ENCODE data around the gene PPP1R37.
"Not testable (repeated sequence)": the region's sequence is repeated elsewhere in the genome, so short reads cannot be mapped to it uniquely, and the experiment has no call there.

The PPP1R37 gene

GRCh38 chr19:45097450-45097775 lies 4.4 kb downstream of the PPP1R37 start:
- no peak for DNase-seq

GRCh38 chr19:45097776-45098520 lies 5.0 kb downstream of the PPP1R37 start:
- peak; percentile 71 to 94 for DNase-seq

- DNase-seq = no peak
Measured at GRCh38 chr19:45098521-45099466, 5.8 kb downstream of the PPP1R37 start.

DNA sequence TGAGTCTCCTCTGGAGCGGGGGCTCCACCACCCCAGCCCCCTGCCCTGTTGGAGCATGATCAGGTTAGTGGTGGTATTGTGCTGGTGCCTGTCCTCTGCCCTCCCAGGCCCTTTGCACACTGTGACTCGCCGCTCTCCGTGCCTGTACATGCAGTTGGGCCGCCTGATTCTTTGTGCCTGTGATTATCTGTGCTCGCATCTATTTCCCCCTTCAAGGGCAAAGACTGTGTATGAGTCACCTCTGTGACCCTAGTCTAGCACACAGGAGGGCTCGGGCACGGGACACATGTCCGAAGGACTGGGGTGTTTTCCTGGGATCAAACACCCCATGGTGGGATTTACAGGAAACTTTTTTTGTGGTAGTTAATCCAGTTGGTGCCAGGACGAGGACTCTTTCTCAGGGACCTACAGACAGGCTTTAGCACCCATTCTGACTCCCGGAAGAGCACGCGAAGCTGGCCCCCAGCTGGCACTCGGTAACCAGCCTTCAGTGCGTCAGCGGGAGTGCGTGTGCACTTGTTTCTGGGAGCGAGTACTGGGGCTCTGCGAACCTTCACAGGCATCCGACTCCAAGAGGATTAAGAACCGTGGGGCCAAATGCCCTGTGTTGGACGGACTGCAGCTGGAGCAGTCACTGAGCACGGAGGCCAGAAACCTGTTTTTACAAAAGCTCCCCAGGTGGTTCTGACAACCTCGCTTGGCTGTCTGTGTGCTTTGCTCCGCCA lies 6.7 kb downstream of the PPP1R37 start:
- no peak for DNase-seq

- DNase-seq = no peak
Measured at GRCh38 chr19:45100201-45100600, 7.2 kb downstream of the PPP1R37 start.

GRCh38 chr19:45100846-45101252 lies 7.9 kb downstream of the PPP1R37 start:
- no peak for DNase-seq

DNA sequence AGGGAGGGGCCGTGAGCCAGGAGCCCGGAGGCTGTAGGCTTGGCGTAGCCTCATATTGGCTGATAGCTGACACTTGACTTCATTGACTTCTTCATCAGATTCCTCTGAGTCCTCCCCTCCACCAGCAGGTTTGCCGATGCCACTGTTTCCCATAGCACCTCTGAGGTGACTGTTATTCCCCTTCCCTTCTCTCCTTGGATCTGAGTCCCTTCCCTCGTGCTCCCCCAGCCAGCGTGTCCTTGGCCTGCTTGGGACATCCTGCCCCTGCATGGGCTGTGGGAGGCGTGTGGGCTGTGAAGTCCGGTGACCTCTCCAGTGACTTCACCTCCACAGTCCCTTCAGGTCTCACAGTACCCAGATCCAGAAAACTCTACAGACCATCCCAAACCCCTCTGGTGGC lies 8.8 kb downstream of the PPP1R37 start:
- peak in 1 of 2 donors; percentile 23 for DNase-seq

- DNase-seq = no peak
Measured at GRCh38 chr19:45102481-45102880, 9.5 kb downstream of the PPP1R37 start.

GRCh38 chr19:45103156-45103507 lies 10.2 kb downstream of the PPP1R37 start:
- peak in 1 of 2 donors; percentile 27 for DNase-seq

GRCh38 chr19:45103508-45104319 lies 10.7 kb downstream of the PPP1R37 start:
- no peak for DNase-seq

DNA sequence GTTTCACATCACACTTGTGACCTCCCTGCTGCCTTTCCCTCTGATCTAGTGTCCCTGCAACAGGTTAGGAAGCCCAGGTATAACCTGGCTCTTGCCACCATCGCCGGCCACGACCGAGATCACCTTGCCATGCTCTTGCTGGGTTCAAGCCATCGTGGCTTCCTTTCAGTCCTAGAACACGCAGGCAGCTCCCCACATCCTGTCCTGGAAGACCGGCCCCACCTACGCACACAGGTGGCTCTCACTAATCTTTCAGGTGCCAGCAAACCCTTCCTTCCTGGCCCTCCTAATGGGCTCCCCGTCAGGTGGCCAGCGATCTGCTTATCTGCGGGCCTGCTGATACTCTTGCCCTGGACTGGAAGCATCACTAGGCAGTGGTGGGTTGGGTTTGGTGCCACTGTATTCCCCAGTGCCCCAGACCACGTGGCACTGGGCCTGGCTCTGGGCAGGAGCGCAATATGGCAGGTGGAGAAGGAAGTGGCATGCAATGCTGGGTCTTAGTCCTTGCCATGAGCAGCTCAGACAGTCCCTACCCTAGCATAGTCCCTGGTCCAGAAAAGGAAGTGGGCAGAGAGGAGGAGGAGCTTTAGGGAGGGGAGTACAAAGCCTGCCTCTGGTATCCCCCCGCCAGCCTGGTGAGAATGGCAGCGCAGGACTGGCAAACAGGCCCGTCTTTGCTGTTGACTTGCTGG lies 11.8 kb downstream of the PPP1R37 start:
- no peak for DNase-seq

GRCh38 chr19:45106363-45106762 lies 13.4 kb downstream of the PPP1R37 start:
- DNase-seq = not testable (repeated sequence)

DNA sequence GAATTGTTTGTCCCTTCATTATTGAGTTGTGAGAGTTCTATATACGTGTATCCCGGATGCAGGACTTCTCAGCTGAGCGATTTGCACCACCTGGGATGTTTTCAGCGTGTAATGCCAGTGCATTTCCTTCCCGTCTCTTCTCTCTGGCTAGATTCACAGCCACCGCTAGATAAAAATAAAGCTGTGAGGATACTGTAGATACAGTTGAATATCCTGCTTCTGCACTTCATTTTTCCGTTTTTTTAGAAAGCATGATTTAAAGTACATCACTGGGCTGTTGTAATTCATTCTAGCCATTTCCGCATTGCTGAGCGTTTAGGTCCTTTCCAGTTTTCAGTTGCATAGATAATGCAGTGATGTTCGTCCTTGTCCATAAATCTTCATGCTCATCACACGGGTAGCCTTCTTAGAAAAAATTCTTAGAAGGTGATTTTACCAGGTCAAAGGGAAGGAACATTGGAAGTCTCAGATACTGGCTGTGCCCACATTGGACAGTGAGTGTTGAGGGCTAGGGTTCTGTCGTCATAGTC lies 14.7 kb downstream of the PPP1R37 start:
- DNase-seq = no peak

GRCh38 chr19:45110851-45111266 lies 17.9 kb downstream of the PPP1R37 start:
- peak; percentile 21 to 66 for DNase-seq

- DNase-seq = no peak
Measured at GRCh38 chr19:45112111-45112827, 19.3 kb downstream of the PPP1R37 start.

DNA sequence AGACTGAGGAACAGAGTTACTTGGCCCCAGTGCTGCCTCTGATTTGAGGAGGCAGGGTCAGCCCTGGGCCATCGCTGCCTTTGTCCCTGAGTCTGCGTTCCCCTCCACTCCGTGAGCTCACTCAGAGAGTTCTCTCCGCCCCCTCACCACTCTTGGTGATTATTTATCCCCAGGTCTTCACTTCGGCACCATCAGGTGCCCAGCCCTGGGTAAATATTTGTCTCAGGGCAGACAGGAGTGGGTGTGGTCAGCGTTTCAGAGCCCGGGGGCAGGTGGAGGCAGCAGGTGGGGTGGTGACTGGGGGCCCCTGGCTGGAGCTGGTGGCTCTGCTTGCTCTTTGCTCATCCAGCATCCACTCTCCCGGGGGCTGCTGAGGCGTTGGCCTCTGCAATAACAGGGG lies 20.6 kb downstream of the PPP1R37 start:
- DNase-seq = no peak

DNA sequence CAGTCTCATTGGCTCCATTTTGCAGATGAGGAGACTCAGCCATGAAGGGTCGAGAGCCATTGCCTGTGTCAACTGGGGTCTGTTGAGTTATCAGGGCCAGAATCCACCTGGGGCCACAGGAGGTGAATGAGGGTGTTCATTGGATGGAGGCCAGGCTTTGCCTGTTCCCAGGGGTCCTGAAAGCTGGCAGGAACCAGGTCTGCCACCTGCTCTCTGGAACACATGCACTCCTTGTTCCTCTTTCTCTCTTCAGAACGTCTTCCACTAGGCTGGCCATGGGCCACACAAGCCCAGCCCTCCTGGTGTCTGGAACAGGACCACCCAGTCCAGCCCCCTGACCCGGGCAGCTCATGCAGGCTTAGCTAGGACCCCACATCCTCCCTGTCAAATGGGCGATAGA lies 21.1 kb downstream of the PPP1R37 start:
- DNase-seq = no peak

DNA sequence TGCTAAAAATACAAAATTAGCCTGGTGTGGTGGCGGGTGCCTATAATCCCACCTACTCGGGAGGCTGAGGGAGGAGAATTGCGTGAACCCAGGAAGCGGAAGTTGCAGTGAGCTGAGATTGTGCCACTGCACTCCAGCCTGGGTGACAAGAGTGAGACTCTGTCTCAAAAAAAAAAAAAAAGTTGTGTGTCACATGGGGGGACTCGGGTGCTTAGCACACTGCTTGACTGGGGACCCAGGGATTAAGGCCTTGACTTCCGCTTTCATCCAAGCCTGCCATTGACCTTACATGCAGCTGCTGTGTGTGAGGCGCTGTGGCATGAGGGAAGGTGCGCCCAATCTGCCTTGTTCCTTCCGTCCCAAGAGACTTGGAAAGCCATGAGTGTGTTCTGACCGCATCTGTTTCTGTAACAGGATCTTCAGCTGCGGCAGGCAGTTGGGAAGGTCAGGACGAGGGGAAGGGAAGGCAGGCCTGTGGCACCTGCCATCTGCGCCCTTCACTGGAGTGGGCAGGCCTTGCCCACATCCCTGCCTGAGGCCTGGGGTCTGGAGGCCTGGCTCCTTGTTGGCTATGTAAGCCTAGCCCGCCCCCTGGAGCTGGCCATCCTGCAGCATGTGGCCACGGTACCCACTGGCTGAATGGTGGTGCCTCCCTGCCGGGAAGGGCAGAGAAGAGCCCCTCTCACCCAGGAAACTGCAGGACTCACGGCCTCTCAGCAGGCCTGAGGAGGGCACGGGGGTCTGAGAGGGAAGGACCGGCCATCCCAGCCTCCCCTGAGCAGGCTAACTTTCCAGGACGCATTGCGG lies 23.0 kb downstream of the PPP1R37 start:
- peak; percentile 45 to 79 for DNase-seq

- DNase-seq = peak; percentile 56 to 67
Measured at GRCh38 chr19:45117167-45117594, 24.2 kb downstream of the PPP1R37 start.

DNA sequence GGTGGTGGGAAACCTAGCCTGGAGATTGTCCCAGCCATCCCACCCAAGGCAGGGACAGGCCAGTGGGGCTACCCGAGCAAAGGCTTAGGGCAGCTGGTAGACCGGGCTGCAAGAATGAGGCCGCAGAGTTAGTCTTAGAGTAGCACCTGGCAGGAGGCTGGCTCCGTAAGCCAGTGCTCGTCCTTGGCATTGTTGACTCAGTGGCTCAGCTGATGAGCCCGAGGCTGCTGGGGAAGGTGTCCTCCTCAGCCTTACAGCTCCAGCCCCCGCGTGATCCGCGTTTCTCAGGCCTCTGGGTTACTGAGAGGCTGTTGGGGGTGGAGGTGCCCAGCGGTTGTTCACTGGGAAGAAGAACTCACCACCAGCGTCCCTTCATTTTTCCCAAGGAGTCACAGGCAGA lies 24.7 kb downstream of the PPP1R37 start:
- no peak for DNase-seq
